GM21526 (cell line): Measurements from ENCODE around the gene FOXO3.
"Not testable (repeated sequence)": the region's sequence is repeated elsewhere in the genome, so short reads cannot be mapped to it uniquely, and the experiment has no call there.

Experiments
- ATAC-seq: cut with Tn5 transposase; IDR thresholded peaks from one replicate; pipeline ENCODE4 v1.9.1; 2021; ENCODE audit warnings: moderate library complexity; ENCODE audit not compliant: unreplicated experiment, low FRiP score

The FOXO3 gene

GRCh38 chr6:108676555-108676954 is 115.8 kb downstream of the FOXO3 start:
- no peak for ATAC-seq

- ATAC-seq, result no peak
These were observed 116.6 kb downstream of the FOXO3 start for GRCh38 chr6:108677357-108677756.

- no peak for ATAC-seq
These were observed 117.2 kb downstream of the FOXO3 start for GRCh38 chr6:108677894-108678293.

- ATAC-seq, result not testable (repeated sequence)
These were observed 119.6 kb downstream of the FOXO3 start for GRCh38 chr6:108680314-108680713.

- ATAC-seq, result not testable (repeated sequence)
These were observed 121.0 kb downstream of the FOXO3 start for GRCh38 chr6:108681721-108682120.

- not testable (repeated sequence) for ATAC-seq
These were observed 121.8 kb downstream of the FOXO3 start for GRCh38 chr6:108682383-108683119.

- not testable (repeated sequence) for ATAC-seq
These were observed 123.3 kb downstream of the FOXO3 start for GRCh38 chr6:108683976-108684375.

GRCh38 chr6:108684771-108685329 is 124.1 kb downstream of the FOXO3 start:
- ATAC-seq, result no peak

GRCh38 chr6:108685970-108686369 is 125.3 kb downstream of the FOXO3 start:
- no peak for ATAC-seq

- ATAC-seq, result no peak
These were observed 126.2 kb downstream of the FOXO3 start for GRCh38 chr6:108686896-108687295.

- ATAC-seq, result no peak
These were observed 127.2 kb downstream of the FOXO3 start for GRCh38 chr6:108687921-108688320.

GRCh38 chr6:108689272-108690161 is 128.8 kb downstream of the FOXO3 start:
- no peak for ATAC-seq

- no peak for ATAC-seq
These were observed 129.8 kb downstream of the FOXO3 start for GRCh38 chr6:108690326-108691049.

GRCh38 chr6:108693430-108694154 is 132.9 kb downstream of the FOXO3 start:
- ATAC-seq, result no peak

GRCh38 chr6:108694816-108695215 is 134.1 kb downstream of the FOXO3 start:
- no peak for ATAC-seq

GRCh38 chr6:108697561-108698161 is 136.9 kb downstream of the FOXO3 start:
- no peak for ATAC-seq

GRCh38 chr6:108698593-108699289 is 138.0 kb downstream of the FOXO3 start:
- no peak for ATAC-seq

- no peak for ATAC-seq
These were observed 138.7 kb downstream of the FOXO3 start for GRCh38 chr6:108699290-108700041.
